Endometrial microvascular endothelial cells (primary cell): ENCODE data around the gene HDAC5. TPM values are rescaled to one million over a fixed set of nuclear protein-coding genes. Genes with fewer than 3 reads are reported as not detected.
"Not testable (repeated sequence)": the region's sequence is repeated elsewhere in the genome, so short reads cannot be mapped to it uniquely, and the experiment has no call there.

Experiments
- in situ Hi-C: cut with HindIII; loops from 2 replicates; pipeline ENCODE4 v1.10.0; 2017; ENCODE audit warnings: low sequenced_read_pairs, low pct_unique_long_range_greater_than_20kb; ENCODE audit errors: inconsistent ontology term
- total RNA-seq: library from RNA; depleted of rRNA; stranded (reverse); fragments of >200 nt; gene quantifications from one replicate; pipeline ENCODE4 v1.2.3, GENCODE V29; 2015; ENCODE audit errors: inconsistent ontology term

Gene HDAC5
- total RNA-seq, 1 donor from 2014 or later = 6.2 TPM

DNA sequence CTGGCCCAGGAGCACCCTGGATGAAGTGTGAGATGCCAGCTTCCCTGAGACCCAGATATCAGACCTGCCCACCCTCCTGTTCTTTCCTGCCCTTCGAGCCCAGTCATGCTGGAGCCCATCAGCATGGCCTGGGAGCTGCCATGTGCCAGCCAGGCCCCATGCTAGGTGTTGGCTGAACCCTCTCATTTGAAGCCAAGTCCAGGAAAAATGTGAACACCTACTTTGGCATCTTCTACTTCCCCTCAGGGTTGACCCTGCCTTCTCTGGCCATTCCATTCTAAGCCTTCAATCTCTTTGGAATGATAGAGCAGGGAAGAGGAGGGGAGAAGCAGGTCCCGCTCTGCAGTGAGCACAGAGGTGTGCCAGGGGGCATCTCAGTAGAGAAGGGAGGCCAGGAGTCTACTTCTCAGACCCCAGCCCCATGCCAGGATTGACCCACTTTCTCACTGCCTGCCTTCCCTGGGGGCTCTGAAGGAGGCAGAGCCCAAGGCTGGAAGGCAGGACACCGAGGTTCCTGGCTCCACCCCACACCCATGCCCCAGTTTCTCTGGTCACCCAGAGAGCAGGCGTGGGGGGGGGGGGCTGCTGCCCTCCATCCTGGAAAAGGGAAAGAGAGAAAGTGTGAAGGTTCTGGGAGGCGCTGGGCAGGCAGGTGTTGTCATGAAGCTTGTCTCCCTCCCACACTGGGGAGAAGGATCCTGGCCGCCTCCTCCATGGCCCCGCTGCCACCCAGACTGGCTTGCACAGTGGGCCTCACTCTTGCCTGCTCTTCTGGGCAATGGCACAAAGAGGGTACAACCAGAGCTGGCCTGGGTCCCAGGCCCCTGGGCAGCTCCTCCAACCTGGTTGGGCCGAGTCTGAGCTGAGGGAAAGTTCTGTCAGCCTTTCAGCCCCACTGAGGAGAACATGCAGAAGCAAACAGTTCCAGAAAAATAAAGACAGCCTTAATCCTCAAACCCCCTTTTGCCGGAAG lies 9.3 kb downstream of the HDAC5 start:
- in situ Hi-C loops = no loop called here

DNA sequence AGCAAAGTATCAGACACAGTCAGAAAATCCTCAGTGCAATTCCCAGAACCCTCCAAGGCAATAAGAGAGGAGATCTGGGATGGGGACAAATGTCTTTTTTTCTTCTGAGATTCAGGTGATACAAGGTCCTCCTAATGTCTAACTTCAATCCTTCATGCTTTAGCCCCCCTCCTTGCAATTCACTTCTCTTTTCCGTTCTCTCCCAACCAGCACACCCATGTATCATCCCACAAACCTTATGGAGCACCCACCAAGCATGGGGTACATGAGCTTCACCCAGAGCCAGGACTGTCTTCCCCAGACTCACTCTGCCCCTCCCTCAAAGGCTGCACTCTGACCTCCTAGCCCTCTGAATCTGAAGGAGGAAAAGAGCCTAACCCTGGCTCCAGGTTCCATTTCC lies 10.1 kb downstream of the HDAC5 start:
- in situ Hi-C loops = no loop called here

DNA sequence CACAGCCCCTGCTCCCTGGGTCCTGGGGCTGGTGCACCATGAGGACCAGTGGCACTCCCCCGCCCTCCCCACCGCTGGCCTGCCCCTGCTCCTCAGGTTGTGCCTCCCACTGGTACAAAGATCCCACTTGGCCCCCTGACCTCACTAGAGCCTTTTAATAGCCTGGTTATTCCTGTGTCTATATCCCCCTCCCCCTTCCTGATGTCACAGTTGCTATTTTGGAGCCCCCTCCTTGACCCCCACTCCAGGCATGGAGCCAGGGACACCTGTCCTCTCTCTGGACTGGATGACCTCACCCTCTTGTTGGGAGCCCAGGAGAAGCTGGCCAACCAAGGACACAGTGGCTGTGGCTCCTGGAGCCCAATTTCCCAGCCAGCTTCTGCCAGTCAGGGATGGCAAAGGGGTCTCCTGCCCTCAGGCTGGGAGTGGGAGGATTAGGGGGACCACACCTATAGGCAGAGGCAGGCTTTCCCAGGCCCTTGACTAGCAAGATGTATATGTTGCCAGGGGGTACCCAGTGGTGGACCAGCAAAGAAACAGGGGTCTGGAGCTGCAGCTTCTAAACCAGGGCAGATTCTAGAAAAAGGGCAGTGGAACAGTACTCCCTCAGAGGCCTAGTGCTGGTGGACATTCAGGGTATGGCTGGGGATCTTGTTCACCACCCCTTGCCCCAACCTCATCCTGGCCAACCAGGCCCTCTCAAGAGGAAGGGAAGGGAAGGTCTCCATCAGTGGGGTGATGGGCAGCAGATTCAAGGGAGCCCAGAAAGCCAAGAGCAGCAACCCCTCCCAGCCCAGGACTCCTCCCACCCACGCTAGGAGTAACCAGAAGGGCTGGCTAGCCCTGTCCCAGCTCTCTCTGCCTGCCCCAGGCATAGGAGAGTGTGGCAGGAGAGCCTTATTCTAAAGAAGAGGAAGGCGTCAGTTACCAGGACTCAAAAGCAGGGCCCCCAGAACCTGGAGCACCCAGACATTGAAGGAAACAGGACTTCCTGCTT lies 10.9 kb downstream of the HDAC5 start:
- in situ Hi-C loops = no loop called here

- in situ Hi-C loops = no loop called here
Observed at GRCh38 chr17:44111777-44112176, 11.7 kb downstream of the HDAC5 start.

DNA sequence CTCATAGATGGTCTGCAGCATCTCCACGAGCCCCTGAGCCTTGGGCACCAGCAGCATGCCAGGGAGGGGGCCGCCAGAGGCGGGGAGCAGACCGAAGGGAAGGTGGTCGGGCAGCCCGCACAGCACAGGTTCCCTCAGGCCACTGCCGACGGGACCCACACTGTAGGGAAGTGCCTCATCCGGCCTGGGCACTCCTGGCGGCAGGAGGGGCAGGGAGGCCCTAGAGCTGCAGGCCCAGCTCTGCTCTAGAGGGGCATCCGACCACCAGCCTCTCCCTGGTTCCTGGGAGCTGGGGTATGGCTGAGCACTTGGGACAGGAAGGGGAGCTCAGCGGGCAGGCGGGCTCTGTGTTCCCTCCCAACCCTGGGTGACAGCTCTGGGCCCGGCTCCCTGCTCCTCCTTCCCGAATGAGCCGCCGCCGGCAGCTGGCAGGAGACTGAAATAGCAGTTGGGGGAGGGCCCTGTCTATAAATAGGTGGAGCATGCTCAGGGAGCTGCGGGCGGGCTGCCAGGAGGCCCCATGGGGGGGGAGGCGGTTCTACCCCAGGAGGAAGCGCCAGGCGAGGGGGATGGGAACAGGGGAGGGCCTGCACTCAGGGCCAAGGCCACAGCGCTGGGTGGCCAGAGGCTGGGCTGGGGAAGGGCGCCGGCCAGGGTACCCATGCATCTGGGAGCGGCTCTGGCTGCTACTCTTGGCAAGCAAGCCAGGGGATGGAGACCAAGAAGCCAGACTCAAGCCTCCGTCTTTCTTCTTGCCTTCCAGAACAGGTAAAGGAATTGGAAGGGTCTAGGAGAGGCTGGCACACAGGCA lies 12.4 kb downstream of the HDAC5 start:
- in situ Hi-C loops = no loop called here

DNA sequence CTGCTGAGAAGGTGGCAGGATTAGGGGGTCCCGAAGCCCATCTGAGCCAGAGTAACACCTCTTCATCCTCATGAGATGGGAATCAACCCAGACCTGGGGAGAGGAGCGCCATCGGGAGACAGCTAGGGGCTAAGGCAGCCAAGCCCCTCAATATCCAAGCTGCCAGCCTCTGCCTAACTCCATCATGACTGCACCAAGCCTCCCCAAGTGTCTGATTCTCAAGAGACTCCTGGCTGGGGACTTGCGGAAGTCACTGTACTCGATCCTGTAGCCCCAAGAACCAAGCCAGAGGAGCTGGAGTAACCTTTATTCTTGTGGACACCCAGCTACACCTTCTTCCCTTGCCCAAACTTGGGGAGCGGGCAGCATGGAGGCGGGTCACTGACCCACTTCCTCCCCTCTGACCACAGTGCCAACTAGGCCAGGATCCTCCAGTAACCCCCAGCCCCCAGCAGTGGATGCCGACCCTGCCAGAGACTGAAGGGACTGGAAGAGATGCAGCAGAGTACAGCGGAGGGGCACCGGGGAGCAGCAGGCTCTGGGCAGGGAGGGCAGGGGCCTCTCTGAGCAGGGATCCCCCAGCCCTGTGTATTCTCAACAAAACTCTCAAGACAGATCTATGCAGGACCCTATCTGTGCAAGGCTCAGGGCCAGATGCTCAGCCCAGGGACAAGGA lies 13.3 kb downstream of the HDAC5 start:
- in situ Hi-C loops = no loop called here

DNA sequence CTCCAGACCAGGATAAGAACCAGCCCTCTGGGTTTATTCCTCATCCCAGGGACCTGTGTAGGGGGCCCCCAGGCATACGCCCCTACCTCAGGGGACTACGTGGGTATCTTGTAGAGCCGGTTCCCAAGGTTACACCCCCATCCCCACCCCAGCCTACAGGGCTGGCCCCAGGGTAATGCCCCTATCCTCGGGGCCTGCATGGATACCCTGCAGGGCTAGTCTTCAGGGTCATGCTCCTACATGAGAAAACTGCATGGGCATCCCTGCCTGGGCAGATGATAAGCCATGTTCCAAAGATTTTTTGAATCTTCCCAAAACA lies 14.2 kb downstream of the HDAC5 start:
- in situ Hi-C loops = no loop called here

GRCh38 chr17:44108440-44109311 lies 14.8 kb downstream of the HDAC5 start:
- in situ Hi-C loops = no loop called here

DNA sequence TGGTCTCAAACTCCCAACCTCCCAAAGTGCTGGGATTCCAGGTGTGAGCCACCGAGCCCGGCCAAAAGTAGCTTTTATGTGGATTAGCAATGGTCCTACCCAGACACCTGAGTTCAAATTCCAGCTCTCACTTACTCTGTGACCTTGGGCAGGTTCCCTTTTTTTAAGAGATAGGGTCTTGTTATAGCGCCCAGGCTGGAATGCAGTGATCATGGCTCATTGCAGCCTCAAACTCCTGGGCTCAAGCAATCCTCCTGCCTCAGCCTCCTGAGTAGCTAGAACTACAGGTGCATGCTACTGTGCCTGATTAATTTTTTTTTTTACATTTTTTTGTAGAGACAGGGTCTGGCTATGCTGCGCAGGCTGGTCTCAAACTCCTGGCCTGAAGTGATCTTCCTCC lies 16.6 kb downstream of the HDAC5 start:
- in situ Hi-C loops = no loop called here

DNA sequence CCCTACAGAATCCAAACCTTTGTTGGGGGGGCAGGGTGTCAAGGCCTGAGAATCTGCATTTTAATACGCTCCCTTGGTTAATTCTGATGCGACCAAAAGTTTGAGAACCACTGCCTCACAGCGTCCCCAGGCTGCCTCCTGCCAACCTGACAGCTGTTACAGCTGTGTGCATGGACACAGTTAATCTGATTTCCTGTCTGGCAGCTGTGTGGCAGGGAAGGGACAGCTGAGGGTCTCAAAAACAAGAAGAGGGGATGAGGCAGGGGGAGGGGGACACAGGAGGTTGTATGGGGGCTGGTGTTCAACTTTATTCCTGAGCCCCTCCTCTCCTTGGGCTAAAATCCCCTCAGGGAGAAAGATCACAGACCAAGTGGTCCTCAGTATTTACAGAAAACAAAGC lies 17.5 kb downstream of the HDAC5 start:
- in situ Hi-C loops = no loop called here

DNA sequence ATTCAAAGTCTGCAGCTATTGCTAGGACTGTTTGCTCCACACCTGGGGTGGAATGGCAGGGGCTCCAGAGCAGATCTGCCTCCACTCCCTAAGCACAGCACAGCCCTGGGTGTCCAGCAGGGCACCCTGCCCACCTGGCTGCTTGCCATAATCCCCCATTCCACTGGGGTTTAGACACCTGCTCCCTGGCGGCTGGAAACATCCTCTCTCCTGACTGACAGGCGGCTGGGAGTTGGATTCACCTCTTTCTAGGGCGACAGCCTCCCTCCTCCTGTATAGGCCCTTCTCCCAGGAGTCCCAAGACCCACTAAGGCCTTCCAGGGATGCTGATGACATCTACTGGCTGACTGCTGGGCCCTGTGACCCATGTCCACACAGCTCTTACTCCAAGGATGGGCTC lies 18.0 kb downstream of the HDAC5 start:
- in situ Hi-C loops = no loop called here

DNA sequence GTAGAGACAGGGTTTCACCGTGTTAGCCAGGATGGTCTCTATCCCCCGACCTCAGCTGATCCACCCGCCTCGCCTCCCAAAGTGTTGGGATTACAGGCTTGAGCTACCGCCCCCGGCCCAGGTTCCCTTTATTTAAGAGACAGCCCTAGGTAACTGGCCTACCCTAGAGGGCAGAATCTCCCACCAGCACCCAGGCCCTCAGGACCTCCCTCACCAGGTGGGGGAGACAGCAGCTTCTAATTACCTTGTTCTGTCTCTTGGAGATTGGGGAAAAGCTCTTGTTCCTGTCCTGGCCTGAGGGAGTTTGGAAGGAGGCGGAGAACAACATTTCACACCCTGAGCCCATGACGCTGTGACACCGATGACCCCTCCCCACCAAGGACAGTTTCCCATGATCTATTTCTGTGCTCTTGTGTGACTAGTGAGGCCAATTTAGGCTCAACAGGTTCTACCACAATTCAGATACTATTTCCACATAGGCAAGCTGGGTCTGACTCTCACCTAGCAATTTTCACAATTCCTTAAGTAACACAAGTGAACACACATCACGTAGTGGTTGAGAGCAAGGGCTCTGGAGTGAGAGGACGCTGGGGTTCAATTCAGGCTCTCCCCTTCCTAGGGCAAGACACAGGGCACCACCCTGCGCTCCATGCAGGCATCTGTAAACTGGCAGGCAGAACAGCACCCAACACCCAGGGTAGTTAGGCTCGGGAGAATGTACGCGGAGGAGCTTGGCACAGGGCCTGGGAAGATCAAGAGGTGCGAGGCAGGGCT lies 20.4 kb downstream of the HDAC5 start:
- in situ Hi-C loops = no loop called here

DNA sequence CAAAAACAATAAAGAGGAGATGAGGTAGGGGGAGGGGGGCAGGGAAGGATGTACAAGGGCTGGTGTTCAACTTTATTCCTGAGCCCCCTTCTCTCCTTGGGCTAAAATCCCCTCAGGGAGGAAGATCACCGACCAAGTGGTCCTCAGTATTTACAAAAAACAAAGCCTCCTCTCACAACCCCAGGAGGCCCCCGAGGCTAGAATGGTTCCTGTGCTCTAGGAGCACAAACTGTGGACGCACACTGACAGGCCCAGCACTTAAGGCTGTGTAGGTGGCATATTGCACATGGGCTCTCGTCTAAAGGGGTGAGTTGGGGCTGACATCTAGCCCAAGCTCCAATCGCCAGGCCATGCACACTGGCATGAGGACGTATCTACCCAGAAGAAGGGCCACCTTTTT lies 21.6 kb downstream of the HDAC5 start:
- in situ Hi-C loops = not testable (repeated sequence)

DNA sequence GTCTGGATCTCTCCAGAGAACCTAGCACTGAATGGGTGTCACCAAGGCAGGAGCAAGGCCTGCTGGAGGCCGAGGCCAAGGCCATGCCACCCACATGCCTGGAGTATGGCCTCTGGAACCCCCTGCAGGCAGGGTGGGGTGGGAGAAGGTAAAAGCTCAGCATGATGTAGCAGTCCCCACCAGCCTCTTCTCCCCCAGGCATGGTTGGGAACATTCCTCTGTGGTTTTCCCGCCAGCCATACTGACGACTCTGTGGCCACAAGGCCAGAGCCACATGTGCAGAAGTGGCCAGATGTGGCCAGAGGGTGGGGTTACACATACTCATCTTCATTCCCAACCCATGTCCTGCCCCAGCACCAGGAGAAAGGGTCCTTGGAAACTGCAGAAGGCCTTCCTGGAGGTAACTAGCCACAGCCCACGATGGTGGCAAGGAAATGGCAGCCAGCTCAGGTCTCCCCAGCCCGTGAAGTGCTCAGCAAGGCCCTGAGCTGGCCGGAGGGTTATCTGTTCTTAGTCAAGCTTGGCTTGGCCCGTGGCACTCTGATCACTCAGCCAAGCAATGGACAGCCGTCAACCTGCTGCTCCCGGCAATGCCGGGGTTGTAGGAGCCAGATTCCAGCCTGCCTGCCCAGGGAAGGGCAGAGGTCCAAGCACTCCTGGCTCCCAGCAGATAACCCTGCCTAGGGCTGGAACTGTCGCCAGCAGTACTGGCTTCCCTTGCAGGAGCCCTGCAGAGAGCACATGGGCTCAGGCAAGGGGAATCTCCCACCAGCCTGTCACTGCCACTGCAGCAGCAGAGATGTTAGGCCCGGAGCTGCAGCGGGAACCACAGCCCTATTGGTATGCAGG lies 26.1 kb downstream of the HDAC5 start:
- in situ Hi-C loops = no loop called here

GRCh38 chr17:44095647-44096496 lies 27.6 kb downstream of the HDAC5 start:
- in situ Hi-C loops = no loop called here
